ENCODE results near the gene RNF20.

RNF20 gene

DNA sequence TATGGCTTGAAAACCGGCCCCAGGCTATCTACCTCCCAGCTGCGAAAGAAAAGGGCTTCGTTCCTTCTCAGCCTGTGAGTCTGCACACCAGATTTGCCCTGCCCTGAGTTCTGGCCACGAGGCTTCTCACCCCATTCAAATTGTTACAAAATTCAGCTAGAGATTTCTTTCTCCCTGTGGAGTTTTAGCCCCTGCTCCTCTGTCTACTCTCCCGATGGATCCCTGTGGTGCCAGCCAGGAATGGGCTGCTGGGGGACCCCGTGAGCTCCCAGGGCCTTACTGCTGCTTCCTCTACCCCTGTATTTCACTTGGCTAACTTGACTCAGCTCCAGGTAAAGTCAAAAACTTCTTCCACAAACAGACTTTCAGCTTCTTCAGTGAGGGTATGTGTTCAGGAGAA is 9.3 kb upstream of the RNF20 start:
- POLR2A ChIA-PET, result no interaction called here
- no peaks in the 10 kb centered on the region for H3K9me3 ChIP-seq (ENCODE audit: control insufficient read depth, insufficient read depth, low read depth, low read length)
- CTCF ChIA-PET, result interaction anchor here (0.9 to 19.2 kb wide), 3 partner anchors 33 to 75 kb away, joined by 4 to 396 read pairs (median 11); no protein-coding TSS in a partner anchor
- H3K4me3 ChIP-seq (ENCODE audit: low read depth, low read length), result no peak overlapping the region
- H3K27ac ChIP-seq (ENCODE audit: extremely low read depth, low read depth, low read length), result no peak overlapping the region
- no peaks in the 10 kb centered on the region for H3K36me3 ChIP-seq (ENCODE audit: control insufficient read depth in 2 of 2, insufficient read depth in 1 of 2, low read length in 2 of 2)
- TF ChIP-seq ZSCAN23 (tag by site-specific recombination; IDR thresholded peaks at IDR 0.05) (no peak), ZNF596 (tag by site-specific recombination; IDR thresholded peaks at IDR 0.05) (no peak), ZNF610 (tag by site-specific recombination; IDR thresholded peaks at IDR 0.05; ENCODE audit: borderline replicate concordance) (no peak), GLI4 (tag by site-specific recombination; IDR thresholded peaks at IDR 0.05) (no peak), ZBTB1 (tag by site-specific recombination; IDR thresholded peaks at IDR 0.05) (no peak), ZNF433 (tag by site-specific recombination; IDR thresholded peaks at IDR 0.05; ENCODE audit: low read depth) (no peak), MYNN (tag by site-specific recombination; IDR thresholded peaks at IDR 0.05; ENCODE audit: borderline replicate concordance) (no peak)
- TF ChIP-seq, protein P1, sequence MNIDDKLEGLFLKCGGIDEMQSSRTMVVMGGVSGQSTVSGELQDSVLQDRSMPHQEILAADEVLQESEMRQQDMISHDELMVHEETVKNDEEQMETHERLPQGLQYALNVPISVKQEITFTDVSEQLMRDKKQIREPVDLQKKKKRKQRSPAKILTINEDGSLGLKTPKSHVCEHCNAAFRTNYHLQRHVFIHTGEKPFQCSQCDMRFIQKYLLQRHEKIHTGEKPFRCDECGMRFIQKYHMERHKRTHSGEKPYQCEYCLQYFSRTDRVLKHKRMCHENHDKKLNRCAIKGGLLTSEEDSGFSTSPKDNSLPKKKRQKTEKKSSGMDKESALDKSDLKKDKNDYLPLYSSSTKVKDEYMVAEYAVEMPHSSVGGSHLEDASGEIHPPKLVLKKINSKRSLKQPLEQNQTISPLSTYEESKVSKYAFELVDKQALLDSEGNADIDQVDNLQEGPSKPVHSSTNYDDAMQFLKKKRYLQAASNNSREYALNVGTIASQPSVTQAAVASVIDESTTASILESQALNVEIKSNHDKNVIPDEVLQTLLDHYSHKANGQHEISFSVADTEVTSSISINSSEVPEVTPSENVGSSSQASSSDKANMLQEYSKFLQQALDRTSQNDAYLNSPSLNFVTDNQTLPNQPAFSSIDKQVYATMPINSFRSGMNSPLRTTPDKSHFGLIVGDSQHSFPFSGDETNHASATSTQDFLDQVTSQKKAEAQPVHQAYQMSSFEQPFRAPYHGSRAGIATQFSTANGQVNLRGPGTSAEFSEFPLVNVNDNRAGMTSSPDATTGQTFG (tag by site-specific recombination; IDR thresholded peaks at IDR 0.05; ENCODE audit: borderline replicate concordance), result no peak
- TF ChIP-seq, protein P2, sequence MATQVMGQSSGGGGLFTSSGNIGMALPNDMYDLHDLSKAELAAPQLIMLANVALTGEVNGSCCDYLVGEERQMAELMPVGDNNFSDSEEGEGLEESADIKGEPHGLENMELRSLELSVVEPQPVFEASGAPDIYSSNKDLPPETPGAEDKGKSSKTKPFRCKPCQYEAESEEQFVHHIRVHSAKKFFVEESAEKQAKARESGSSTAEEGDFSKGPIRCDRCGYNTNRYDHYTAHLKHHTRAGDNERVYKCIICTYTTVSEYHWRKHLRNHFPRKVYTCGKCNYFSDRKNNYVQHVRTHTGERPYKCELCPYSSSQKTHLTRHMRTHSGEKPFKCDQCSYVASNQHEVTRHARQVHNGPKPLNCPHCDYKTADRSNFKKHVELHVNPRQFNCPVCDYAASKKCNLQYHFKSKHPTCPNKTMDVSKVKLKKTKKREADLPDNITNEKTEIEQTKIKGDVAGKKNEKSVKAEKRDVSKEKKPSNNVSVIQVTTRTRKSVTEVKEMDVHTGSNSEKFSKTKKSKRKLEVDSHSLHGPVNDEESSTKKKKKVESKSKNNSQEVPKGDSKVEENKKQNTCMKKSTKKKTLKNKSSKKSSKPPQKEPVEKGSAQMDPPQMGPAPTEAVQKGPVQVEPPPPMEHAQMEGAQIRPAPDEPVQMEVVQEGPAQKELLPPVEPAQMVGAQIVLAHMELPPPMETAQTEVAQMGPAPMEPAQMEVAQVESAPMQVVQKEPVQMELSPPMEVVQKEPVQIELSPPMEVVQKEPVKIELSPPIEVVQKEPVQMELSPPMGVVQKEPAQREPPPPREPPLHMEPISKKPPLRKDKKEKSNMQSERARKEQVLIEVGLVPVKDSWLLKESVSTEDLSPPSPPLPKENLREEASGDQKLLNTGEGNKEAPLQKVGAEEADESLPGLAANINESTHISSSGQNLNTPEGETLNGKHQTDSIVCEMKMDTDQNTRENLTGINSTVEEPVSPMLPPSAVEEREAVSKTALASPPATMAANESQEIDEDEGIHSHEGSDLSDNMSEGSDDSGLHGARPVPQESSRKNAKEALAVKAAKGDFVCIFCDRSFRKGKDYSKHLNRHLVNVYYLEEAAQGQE (tag by site-specific recombination; IDR thresholded peaks at IDR 0.05), result no peak
- TF ChIP-seq, protein P3, sequence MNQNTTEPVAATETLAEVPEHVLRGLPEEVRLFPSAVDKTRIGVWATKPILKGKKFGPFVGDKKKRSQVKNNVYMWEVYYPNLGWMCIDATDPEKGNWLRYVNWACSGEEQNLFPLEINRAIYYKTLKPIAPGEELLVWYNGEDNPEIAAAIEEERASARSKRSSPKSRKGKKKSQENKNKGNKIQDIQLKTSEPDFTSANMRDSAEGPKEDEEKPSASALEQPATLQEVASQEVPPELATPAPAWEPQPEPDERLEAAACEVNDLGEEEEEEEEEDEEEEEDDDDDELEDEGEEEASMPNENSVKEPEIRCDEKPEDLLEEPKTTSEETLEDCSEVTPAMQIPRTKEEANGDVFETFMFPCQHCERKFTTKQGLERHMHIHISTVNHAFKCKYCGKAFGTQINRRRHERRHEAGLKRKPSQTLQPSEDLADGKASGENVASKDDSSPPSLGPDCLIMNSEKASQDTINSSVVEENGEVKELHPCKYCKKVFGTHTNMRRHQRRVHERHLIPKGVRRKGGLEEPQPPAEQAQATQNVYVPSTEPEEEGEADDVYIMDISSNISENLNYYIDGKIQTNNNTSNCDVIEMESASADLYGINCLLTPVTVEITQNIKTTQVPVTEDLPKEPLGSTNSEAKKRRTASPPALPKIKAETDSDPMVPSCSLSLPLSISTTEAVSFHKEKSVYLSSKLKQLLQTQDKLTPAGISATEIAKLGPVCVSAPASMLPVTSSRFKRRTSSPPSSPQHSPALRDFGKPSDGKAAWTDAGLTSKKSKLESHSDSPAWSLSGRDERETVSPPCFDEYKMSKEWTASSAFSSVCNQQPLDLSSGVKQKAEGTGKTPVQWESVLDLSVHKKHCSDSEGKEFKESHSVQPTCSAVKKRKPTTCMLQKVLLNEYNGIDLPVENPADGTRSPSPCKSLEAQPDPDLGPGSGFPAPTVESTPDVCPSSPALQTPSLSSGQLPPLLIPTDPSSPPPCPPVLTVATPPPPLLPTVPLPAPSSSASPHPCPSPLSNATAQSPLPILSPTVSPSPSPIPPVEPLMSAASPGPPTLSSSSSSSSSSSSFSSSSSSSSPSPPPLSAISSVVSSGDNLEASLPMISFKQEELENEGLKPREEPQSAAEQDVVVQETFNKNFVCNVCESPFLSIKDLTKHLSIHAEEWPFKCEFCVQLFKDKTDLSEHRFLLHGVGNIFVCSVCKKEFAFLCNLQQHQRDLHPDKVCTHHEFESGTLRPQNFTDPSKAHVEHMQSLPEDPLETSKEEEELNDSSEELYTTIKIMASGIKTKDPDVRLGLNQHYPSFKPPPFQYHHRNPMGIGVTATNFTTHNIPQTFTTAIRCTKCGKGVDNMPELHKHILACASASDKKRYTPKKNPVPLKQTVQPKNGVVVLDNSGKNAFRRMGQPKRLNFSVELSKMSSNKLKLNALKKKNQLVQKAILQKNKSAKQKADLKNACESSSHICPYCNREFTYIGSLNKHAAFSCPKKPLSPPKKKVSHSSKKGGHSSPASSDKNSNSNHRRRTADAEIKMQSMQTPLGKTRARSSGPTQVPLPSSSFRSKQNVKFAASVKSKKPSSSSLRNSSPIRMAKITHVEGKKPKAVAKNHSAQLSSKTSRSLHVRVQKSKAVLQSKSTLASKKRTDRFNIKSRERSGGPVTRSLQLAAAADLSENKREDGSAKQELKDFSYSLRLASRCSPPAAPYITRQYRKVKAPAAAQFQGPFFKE (tag by site-specific recombination; IDR thresholded peaks at IDR 0.05; ENCODE audit: borderline replicate concordance), result no peak
- no peaks in the 10 kb centered on the region for H3K4me1 ChIP-seq (ENCODE audit: control insufficient read depth, insufficient read depth, low read length)

DNA sequence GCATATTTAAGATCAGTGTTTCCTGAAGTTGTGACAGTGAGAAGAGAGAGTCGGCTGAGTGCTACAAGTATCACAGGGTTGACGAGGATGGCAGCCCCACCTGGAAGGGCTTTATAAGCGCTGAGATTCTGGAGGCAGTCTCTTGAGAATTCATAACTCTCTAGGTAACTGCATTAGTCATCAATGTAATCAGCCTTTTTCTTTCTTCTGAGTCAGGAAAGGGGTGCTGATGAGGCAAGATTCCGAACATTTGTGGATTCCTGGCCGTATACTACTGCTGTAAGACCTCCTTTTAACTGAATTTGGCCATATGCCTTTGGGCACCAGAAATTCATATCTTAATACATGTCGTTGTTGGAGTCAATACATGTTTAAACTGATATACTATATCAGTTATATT is 6.6 kb upstream of the RNF20 start:
- H3K9me3 ChIP-seq (ENCODE audit: control insufficient read depth, insufficient read depth, low read depth, low read length), result no peaks in the 10 kb centered on the region
- ChIA-PET CTCF (interaction anchor here (0.6 to 19.2 kb wide), 3 partner anchors 41 to 78 kb away, joined by 4 to 396 read pairs (median 8); no protein-coding TSS in a partner anchor), POLR2A (interaction anchor here (1.4 kb wide), 1 partner anchor 41 kb away, joined by 3 read pairs; a partner anchor contains a TSS)
- H3K27ac ChIP-seq (ENCODE audit: extremely low read depth, low read depth, low read length), result no peak overlapping the region
- H3K36me3 ChIP-seq (ENCODE audit: control insufficient read depth in 2 of 2, insufficient read depth in 1 of 2, low read length in 2 of 2), result no peaks in the 10 kb centered on the region
- no peak overlapping the region for H3K4me3 ChIP-seq (ENCODE audit: low read depth, low read length)
- no peaks in the 10 kb centered on the region for H3K4me1 ChIP-seq (ENCODE audit: control insufficient read depth, insufficient read depth, low read length)
- TF ChIP-seq ZNF221 (tag by site-specific recombination; IDR thresholded peaks at IDR 0.05; ENCODE audit: borderline replicate concordance) (no peak), ZNF112 (tag by site-specific recombination; IDR thresholded peaks at IDR 0.05) (no peak), MEIS1 (CRISPR knock-in tag; IDR thresholded peaks at IDR 0.05; ENCODE audit: borderline replicate concordance) (no peak), ZNF114 (tag by site-specific recombination; IDR thresholded peaks at IDR 0.05) (no peak), IKZF3 (tag by site-specific recombination; IDR thresholded peaks at IDR 0.05) (no peak), ZNF521 (tag by site-specific recombination; IDR thresholded peaks at IDR 0.05) (no peak), ZBTB8A (tag by site-specific recombination; IDR thresholded peaks at IDR 0.05) (no peak), ZNF544 (tag by site-specific recombination; IDR thresholded peaks at IDR 0.05) (no peak), ZBTB20 (tag by site-specific recombination; IDR thresholded peaks at IDR 0.05) (no peak), ZNF830 (tag by site-specific recombination; IDR thresholded peaks at IDR 0.05; ENCODE audit: low read depth) (no peak)
- TF ChIP-seq, protein P4, sequence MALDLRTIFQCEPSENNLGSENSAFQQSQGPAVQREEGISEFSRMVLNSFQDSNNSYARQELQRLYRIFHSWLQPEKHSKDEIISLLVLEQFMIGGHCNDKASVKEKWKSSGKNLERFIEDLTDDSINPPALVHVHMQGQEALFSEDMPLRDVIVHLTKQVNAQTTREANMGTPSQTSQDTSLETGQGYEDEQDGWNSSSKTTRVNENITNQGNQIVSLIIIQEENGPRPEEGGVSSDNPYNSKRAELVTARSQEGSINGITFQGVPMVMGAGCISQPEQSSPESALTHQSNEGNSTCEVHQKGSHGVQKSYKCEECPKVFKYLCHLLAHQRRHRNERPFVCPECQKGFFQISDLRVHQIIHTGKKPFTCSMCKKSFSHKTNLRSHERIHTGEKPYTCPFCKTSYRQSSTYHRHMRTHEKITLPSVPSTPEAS (tag by site-specific recombination; IDR thresholded peaks at IDR 0.05), result no peak

Data from HEK293 (cell line).